Measurements from ENCODE around the gene AP2A2. TPM values are rescaled to one million over a fixed set of nuclear protein-coding genes. Genes with fewer than 3 reads are reported as not detected.

The AP2A2 gene
- total RNA-seq, 1 experiment from 2014 or later = 62.0 TPM

- no TSS peak for BruUV-seq (replicated peaks)
- Histone ChIP-seq H3K4me3 (ENCODE audit: low read depth, low read length, poor library complexity, severe bottlenecking) (no peak overlapping the region), H3K4me1 (ENCODE audit: insufficient read depth, low read length, poor library complexity, severe bottlenecking) (peaks cover 18% of the 10 kb centered on the region), H3K9me3 (ENCODE audit: low read depth, low read length, poor library complexity, severe bottlenecking) (no peaks in the 10 kb centered on the region), H3K36me3 (ENCODE audit: insufficient read depth, low read length, poor library complexity, severe bottlenecking) (peaks cover 4% of the 10 kb centered on the region), H3K27me3 (replicated peaks; ENCODE audit: insufficient read depth, low read depth, low read length, poor library complexity) (no peaks in the 10 kb centered on the region), H3K27ac (ENCODE audit: low read depth, low read length, poor library complexity, severe bottlenecking) (peak overlapping the region; percentile 77)
- intact Hi-C loops (cut with micrococcal nuclease; ENCODE audit: unreplicated experiment) = no loop called here
- no peak for DNase-seq (ENCODE audit: low spot score)
- no peak for TF ChIP-seq CTCF (conservative IDR thresholded peaks at IDR 0.05; ENCODE audit: low read depth, low read length)
- no peak for TF ChIP-seq EZH2 (IDR thresholded peaks at IDR 0.05; ENCODE audit: borderline replicate concordance, low read depth, low read length, poor library complexity, severe bottlenecking)
- ChIA-PET POLR2A (ENCODE audit: low non-redundant PET) (interaction anchor here (0.5 kb wide), 1 partner anchor 248 kb away, joined by 5 read pairs; the partner anchor contains the start of gene DEAF1), CTCF (no interaction called here)
Measured at GRCh38 chr11:942823-943222, 17.2 kb downstream of the AP2A2 start.

- POLR2A ChIA-PET (ENCODE audit: low non-redundant PET) = no interaction called here
- TF ChIP-seq CTCF (conservative IDR thresholded peaks at IDR 0.05; ENCODE audit: low read depth, low read length) (0 out of 2 replicates have a peak, but pooled peaks have one; percentile 21), EZH2 (IDR thresholded peaks at IDR 0.05; ENCODE audit: borderline replicate concordance, low read depth, low read length, poor library complexity, severe bottlenecking) (no peak)
- H3K27me3 ChIP-seq (replicated peaks; ENCODE audit: insufficient read depth, low read depth, low read length, poor library complexity) = no peaks in the 10 kb centered on the region
- peaks cover 7% of the 10 kb centered on the region for H3K36me3 ChIP-seq (ENCODE audit: insufficient read depth, low read length, poor library complexity, severe bottlenecking)
- BruUV-seq (replicated peaks) = no TSS peak
- no peak for DNase-seq (ENCODE audit: low spot score)
- H3K4me1 ChIP-seq (ENCODE audit: insufficient read depth, low read length, poor library complexity, severe bottlenecking) = peaks cover 18% of the 10 kb centered on the region
- no peak overlapping the region for H3K4me3 ChIP-seq (ENCODE audit: low read depth, low read length, poor library complexity, severe bottlenecking)
- CTCF ChIA-PET = no interaction called here
- H3K27ac ChIP-seq (ENCODE audit: low read depth, low read length, poor library complexity, severe bottlenecking) = no peak overlapping the region
- intact Hi-C loops (cut with micrococcal nuclease; ENCODE audit: unreplicated experiment) = no loop called here
- no peaks in the 10 kb centered on the region for H3K9me3 ChIP-seq (ENCODE audit: low read depth, low read length, poor library complexity, severe bottlenecking)
Measured at GRCh38 chr11:944711-945470, 19.2 kb downstream of the AP2A2 start.

DNA sequence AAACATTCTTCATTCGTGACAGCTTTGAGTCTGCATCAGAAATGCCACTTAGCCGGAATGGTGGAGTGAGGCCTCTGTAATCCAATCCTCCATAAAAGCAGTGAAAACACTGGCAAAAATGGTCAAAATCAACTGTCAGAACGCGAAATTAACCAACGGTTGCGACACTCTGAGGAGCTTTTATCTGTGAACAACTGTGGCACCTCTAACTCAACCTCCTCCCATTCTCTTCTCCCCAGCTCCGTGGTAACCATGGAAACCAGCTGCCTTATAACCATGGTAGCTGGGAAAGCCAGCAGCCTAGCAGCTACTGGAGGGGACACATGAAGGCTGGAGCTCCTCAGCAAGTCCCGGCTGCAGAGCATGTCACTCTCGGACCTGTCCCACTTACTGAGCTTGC lies 20.3 kb downstream of the AP2A2 start:
- intact Hi-C loops (cut with micrococcal nuclease; ENCODE audit: unreplicated experiment) = no loop called here
- Histone ChIP-seq H3K27ac (ENCODE audit: low read depth, low read length, poor library complexity, severe bottlenecking) (no peak overlapping the region), H3K36me3 (ENCODE audit: insufficient read depth, low read length, poor library complexity, severe bottlenecking) (peaks cover 7% of the 10 kb centered on the region), H3K27me3 (replicated peaks; ENCODE audit: insufficient read depth, low read depth, low read length, poor library complexity) (no peaks in the 10 kb centered on the region), H3K9me3 (ENCODE audit: low read depth, low read length, poor library complexity, severe bottlenecking) (no peaks in the 10 kb centered on the region), H3K4me1 (ENCODE audit: insufficient read depth, low read length, poor library complexity, severe bottlenecking) (peaks cover 15% of the 10 kb centered on the region), H3K4me3 (ENCODE audit: low read depth, low read length, poor library complexity, severe bottlenecking) (no peak overlapping the region)
- CTCF ChIA-PET = no interaction called here
- BruUV-seq (replicated peaks) = no TSS peak
- TF ChIP-seq CTCF (conservative IDR thresholded peaks at IDR 0.05; ENCODE audit: low read depth, low read length) (no peak), EZH2 (IDR thresholded peaks at IDR 0.05; ENCODE audit: borderline replicate concordance, low read depth, low read length, poor library complexity, severe bottlenecking) (no peak)
- DNase-seq (ENCODE audit: low spot score) = peak; percentile 23
- POLR2A ChIA-PET (ENCODE audit: low non-redundant PET) = no interaction called here
